ENCODE measurements around the gene NFIA.

NFIA gene

DNA sequence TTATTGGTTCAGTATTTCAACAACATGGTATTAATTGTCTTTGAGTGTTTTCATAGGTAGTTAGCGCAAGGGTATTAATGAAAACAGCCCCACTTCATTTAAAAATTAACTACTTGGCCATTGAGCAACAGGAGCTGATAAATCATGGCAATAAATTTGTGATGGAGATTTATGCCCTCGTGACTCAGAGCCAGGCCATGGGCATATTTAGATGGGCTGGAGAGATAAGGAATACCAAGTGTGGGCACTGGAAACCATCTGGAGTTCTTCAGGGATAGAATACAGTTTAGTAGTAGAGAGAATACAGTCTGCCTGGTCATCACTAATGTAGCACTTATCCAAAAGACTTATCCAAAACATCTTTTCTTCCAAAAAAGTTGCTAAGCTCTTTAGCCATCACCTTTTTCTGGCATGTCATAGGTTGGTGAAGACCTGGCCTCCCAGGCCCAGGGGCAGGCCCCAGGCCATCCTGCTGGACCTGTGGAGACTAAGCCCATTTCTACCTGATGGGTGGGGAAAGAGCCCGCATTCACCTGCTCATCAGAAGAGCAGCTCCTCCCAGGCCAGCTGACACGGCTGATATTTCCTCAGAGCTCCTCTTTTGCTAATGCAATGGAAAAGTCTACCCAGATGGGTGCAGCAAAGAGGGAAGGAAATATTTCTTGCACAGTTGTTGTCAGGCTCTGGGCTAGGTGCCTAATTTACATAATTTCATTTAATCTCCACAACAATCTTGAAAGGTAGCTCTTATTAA lies 404.6 kb downstream of the NFIA start:
- ChIA-PET POLR2A (no interaction called here), CTCF (interaction anchor here (0.6 to 1.1 kb wide), 2 partner anchors 33 to 667 kb away, joined by 3 read pairs; no protein-coding TSS in a partner anchor)
- no peak overlapping the region for H3K27ac ChIP-seq (ENCODE audit: extremely low read depth, low read depth, low read length)
- H3K36me3 ChIP-seq (ENCODE audit: control insufficient read depth in 2 of 2, insufficient read depth in 1 of 2, low read length in 2 of 2) = no peaks in the 10 kb centered on the region
- H3K9me3 ChIP-seq (ENCODE audit: control insufficient read depth, insufficient read depth, low read depth, low read length) = no peaks in the 10 kb centered on the region
- H3K4me1 ChIP-seq (ENCODE audit: control insufficient read depth, insufficient read depth, low read length) = no peaks in the 10 kb centered on the region
- H3K4me3 ChIP-seq (ENCODE audit: low read depth, low read length) = no peak overlapping the region
- TF ChIP-seq ZNF585B (tag by site-specific recombination; IDR thresholded peaks at IDR 0.05) = no peak

DNA sequence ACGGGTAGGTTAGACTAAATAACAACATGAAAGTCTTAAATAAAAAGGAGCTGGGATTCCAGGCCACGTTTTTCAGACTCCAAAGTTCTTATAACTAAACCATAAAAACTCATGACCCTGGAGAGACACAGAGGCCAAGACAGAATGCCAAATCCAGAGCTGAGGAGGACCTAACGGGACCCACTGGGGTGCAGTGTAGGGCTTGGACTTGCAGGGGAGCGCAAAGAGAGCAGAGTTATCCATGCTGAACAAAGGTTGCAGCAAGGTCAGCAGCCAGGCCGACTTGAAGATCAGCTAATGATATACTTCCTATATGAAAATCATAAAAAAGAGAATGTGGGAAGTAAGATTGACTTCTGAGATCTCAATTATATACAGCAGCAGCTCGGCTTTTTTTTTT lies 405.4 kb downstream of the NFIA start:
- TF ChIP-seq, protein P1, sequence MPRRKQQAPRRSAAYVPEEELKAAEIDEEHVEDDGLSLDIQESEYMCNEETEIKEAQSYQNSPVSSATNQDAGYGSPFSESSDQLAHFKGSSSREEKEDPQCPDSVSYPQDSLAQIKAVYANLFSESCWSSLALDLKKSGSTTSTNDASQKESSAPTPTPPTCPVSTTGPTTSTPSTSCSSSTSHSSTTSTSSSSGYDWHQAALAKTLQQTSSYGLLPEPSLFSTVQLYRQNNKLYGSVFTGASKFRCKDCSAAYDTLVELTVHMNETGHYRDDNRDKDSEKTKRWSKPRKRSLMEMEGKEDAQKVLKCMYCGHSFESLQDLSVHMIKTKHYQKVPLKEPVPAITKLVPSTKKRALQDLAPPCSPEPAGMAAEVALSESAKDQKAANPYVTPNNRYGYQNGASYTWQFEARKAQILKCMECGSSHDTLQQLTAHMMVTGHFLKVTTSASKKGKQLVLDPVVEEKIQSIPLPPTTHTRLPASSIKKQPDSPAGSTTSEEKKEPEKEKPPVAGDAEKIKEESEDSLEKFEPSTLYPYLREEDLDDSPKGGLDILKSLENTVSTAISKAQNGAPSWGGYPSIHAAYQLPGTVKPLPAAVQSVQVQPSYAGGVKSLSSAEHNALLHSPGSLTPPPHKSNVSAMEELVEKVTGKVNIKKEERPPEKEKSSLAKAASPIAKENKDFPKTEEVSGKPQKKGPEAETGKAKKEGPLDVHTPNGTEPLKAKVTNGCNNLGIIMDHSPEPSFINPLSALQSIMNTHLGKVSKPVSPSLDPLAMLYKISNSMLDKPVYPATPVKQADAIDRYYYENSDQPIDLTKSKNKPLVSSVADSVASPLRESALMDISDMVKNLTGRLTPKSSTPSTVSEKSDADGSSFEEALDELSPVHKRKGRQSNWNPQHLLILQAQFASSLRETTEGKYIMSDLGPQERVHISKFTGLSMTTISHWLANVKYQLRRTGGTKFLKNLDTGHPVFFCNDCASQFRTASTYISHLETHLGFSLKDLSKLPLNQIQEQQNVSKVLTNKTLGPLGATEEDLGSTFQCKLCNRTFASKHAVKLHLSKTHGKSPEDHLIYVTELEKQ (tag by site-specific recombination; IDR thresholded peaks at IDR 0.05; ENCODE audit: borderline replicate concordance) = no peak
- TF ChIP-seq GFI1B (tag by site-specific recombination; IDR thresholded peaks at IDR 0.05) = no peak
- no peak for TF ChIP-seq ZNF571 (tag by site-specific recombination; IDR thresholded peaks at IDR 0.05)
- no peak for TF ChIP-seq ZBTB17 (tag by site-specific recombination; IDR thresholded peaks at IDR 0.05)
- TF ChIP-seq ZFP3 (tag by site-specific recombination; IDR thresholded peaks at IDR 0.05; ENCODE audit: low read depth) = no peak
- TF ChIP-seq ZNF626 (tag by site-specific recombination; IDR thresholded peaks at IDR 0.05) = no peak
- TF ChIP-seq ZNF433 (tag by site-specific recombination; IDR thresholded peaks at IDR 0.05; ENCODE audit: low read depth) = no peak
- no peak for TF ChIP-seq TCF7L2 (IDR thresholded peaks at IDR 0.05; ENCODE audit: borderline replicate concordance, low read depth, low read length)
- TF ChIP-seq, protein P2, sequence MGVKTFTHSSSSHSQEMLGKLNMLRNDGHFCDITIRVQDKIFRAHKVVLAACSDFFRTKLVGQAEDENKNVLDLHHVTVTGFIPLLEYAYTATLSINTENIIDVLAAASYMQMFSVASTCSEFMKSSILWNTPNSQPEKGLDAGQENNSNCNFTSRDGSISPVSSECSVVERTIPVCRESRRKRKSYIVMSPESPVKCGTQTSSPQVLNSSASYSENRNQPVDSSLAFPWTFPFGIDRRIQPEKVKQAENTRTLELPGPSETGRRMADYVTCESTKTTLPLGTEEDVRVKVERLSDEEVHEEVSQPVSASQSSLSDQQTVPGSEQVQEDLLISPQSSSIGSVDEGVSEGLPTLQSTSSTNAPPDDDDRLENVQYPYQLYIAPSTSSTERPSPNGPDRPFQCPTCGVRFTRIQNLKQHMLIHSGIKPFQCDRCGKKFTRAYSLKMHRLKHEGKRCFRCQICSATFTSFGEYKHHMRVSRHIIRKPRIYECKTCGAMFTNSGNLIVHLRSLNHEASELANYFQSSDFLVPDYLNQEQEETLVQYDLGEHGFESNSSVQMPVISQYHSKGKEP (tag by site-specific recombination; IDR thresholded peaks at IDR 0.05) = no peak
- TF ChIP-seq, protein P3, sequence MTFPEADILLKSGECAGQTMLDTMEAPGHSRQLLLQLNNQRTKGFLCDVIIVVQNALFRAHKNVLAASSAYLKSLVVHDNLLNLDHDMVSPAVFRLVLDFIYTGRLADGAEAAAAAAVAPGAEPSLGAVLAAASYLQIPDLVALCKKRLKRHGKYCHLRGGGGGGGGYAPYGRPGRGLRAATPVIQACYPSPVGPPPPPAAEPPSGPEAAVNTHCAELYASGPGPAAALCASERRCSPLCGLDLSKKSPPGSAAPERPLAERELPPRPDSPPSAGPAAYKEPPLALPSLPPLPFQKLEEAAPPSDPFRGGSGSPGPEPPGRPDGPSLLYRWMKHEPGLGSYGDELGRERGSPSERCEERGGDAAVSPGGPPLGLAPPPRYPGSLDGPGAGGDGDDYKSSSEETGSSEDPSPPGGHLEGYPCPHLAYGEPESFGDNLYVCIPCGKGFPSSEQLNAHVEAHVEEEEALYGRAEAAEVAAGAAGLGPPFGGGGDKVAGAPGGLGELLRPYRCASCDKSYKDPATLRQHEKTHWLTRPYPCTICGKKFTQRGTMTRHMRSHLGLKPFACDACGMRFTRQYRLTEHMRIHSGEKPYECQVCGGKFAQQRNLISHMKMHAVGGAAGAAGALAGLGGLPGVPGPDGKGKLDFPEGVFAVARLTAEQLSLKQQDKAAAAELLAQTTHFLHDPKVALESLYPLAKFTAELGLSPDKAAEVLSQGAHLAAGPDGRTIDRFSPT (tag by site-specific recombination; IDR thresholded peaks at IDR 0.05) = no peak
- TF ChIP-seq, protein P4, sequence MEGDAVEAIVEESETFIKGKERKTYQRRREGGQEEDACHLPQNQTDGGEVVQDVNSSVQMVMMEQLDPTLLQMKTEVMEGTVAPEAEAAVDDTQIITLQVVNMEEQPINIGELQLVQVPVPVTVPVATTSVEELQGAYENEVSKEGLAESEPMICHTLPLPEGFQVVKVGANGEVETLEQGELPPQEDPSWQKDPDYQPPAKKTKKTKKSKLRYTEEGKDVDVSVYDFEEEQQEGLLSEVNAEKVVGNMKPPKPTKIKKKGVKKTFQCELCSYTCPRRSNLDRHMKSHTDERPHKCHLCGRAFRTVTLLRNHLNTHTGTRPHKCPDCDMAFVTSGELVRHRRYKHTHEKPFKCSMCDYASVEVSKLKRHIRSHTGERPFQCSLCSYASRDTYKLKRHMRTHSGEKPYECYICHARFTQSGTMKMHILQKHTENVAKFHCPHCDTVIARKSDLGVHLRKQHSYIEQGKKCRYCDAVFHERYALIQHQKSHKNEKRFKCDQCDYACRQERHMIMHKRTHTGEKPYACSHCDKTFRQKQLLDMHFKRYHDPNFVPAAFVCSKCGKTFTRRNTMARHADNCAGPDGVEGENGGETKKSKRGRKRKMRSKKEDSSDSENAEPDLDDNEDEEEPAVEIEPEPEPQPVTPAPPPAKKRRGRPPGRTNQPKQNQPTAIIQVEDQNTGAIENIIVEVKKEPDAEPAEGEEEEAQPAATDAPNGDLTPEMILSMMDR (tag by site-specific recombination; IDR thresholded peaks at IDR 0.05) = no peak
- TF ChIP-seq ZNF529 (tag by site-specific recombination; IDR thresholded peaks at IDR 0.05; ENCODE audit: insufficient replicate concordance) = no peak
- no peak for TF ChIP-seq ZNF350 (tag by site-specific recombination; IDR thresholded peaks at IDR 0.05)
- TF ChIP-seq KLF16 (tag by site-specific recombination; IDR thresholded peaks at IDR 0.05) = no peak
- TF ChIP-seq, protein P5, sequence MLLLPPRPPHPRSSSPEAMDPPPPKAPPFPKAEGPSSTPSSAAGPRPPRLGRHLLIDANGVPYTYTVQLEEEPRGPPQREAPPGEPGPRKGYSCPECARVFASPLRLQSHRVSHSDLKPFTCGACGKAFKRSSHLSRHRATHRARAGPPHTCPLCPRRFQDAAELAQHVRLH (tag by site-specific recombination; IDR thresholded peaks at IDR 0.05) = no peak
- TF ChIP-seq ZNF560 (tag by site-specific recombination; IDR thresholded peaks at IDR 0.05; ENCODE audit: borderline replicate concordance) = no peak
- no peak for TF ChIP-seq TRIM28 (IDR thresholded peaks at IDR 0.05; ENCODE audit: borderline replicate concordance, low read length)
- TF ChIP-seq, protein P6, sequence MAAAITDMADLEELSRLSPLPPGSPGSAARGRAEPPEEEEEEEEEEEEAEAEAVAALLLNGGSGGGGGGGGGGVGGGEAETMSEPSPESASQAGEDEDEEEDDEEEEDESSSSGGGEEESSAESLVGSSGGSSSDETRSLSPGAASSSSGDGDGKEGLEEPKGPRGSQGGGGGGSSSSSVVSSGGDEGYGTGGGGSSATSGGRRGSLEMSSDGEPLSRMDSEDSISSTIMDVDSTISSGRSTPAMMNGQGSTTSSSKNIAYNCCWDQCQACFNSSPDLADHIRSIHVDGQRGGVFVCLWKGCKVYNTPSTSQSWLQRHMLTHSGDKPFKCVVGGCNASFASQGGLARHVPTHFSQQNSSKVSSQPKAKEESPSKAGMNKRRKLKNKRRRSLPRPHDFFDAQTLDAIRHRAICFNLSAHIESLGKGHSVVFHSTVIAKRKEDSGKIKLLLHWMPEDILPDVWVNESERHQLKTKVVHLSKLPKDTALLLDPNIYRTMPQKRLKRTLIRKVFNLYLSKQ (tag by site-specific recombination; IDR thresholded peaks at IDR 0.05; ENCODE audit: borderline replicate concordance) = no peak
- no peak for TF ChIP-seq BCL11A (tag by site-specific recombination; IDR thresholded peaks at IDR 0.05; ENCODE audit: low read depth)
- TF ChIP-seq ZBTB48 (tag by site-specific recombination; IDR thresholded peaks at IDR 0.05) = no peak
- Histone ChIP-seq H3K27ac (ENCODE audit: extremely low read depth, low read depth, low read length) (no peak overlapping the region), H3K4me1 (ENCODE audit: control insufficient read depth, insufficient read depth, low read length) (no peaks in the 10 kb centered on the region), H3K4me3 (ENCODE audit: low read depth, low read length) (no peak overlapping the region), H3K9me3 (ENCODE audit: control insufficient read depth, insufficient read depth, low read depth, low read length) (no peaks in the 10 kb centered on the region), H3K36me3 (ENCODE audit: control insufficient read depth in 2 of 2, insufficient read depth in 1 of 2, low read length in 2 of 2) (no peaks in the 10 kb centered on the region)
- ChIA-PET CTCF (interaction anchor here (0.6 to 1.1 kb wide), 2 partner anchors 34 to 78 kb away, joined by 3 read pairs; no protein-coding TSS in a partner anchor), POLR2A (no interaction called here)

Measured in HEK293 (cell line).